NT2/D1 (cell line): Measurements from ENCODE around the gene MAPK12.

Experiments
- SUZ12 ChIP-seq: IDR thresholded peaks from 2 replicates; pipeline ENCODE4 v1.6.1; 2011; ENCODE audit not compliant: insufficient read length, insufficient read depth; ENCODE audit errors: extremely low read depth
- YY1 ChIP-seq: IDR thresholded peaks from 2 replicates; pipeline ENCODE4 v1.6.1; 2011; ENCODE audit not compliant: insufficient read length, insufficient read depth

DNA sequence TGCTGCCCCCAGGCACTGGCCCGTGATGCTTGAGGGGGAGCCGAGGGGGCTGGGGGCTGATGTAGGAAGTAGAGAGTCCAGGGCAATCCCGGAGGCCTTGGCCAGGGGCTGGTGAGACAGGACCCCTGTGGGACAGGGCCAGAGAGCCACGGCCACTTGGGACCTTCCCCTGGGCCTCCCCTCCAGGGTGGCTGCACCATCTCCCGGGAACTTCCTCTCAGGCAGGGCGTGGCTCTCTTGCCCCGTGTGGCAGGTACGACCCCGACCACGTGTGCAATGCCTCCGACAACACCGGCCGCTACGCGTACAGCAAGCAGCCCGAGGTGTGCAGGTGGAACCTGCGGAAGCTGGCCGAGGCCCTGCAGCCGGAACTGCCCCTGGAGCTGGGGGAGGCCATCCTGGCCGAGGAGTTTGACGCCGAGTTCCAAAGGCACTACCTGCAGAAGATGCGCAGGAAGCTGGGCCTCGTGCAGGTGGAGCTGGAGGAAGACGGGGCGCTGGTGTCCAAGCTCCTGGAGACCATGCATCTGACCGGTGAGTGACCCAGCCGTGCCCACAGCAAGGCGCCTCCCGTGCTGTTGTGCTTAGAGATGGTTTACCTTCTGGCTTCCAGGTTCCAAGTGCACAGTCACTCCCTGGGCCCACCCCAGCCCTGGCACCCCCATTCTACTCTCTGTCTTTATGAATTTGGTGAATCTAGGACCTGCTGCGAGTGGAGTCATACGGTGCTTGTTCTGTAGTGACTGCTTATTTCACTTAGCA is 50.9 kb downstream of the MAPK12 start:
- TF ChIP-seq SUZ12 (no peak), YY1 (no peak)
